ENCODE results near the gene GRB2. TPM values are rescaled to one million over a fixed set of nuclear protein-coding genes. Genes with fewer than 3 reads are reported as not detected.

GRB2 gene
- total and polyA plus RNA-seq, 2 donors (not counting 1 experiment from before 2014, with no cell fraction given): 114 to 219 TPM

DNA sequence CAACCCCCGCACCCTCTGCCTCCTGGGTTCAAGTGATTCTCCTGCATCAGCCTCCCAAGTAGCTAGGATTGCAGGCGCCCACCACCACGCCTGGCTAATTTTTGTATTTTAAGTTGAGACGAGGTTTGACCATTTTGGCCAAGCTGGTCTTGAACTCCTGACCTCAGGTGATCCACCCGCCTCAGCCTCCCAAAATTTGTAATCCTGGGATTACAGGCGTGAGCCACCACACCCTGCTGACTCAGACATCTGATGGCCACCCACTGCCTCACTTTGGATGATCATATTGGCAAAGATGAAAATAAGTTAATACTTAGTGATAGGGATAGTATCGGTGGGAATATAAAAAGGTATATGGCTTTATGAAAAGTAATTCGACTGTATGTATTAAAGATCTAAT, 55.9 kb downstream of the GRB2 start:
- no peak overlapping the region for H3K9ac ChIP-seq (ENCODE audit: low read length)
- H3K4me3 ChIP-seq (ENCODE audit: control extremely low read depth in 1 of 5, extremely low read depth in 1 of 5, insufficient read depth in 1 of 5, low read depth in 2 of 5, low read length in 4 of 5): no peak overlapping the region
- H3K4me1 ChIP-seq (ENCODE audit: control insufficient read depth in 2 of 2, insufficient read depth in 2 of 2, low read length in 2 of 2): peaks cover 64 to 87% of the 10 kb centered on the region in 2 donors
- H3K4me2 ChIP-seq (replicated peaks; ENCODE audit: low read depth, low read length, poor library complexity, severe bottlenecking): peak overlapping the region; percentile 88
- peak overlapping the region; percentile 97 to 99 for H3K27ac ChIP-seq (ENCODE audit: low read length in 2 of 2)
- Mint-ChIP-seq H3K27ac (peak overlapping the region; percentile 84), H3K4me1 (peaks cover 80% of the 10 kb centered on the region), H3K27me3 (no peaks in the 10 kb centered on the region), H3K9me3 (ENCODE audit: insufficient read depth) (no peaks in the 10 kb centered on the region), H3K4me3 (peak overlapping the region; percentile 15)
- peaks cover 0 to 5% (median 0%) of the 10 kb centered on the region in 3 donors for H3K9me3 ChIP-seq (ENCODE audit: control extremely low read depth in 1 of 3, control insufficient read depth in 2 of 3, insufficient read depth in 1 of 3, low read length in 2 of 3)
- no peak overlapping the region for H2AFZ ChIP-seq (ENCODE audit: insufficient read depth, low read depth, low read length, poor library complexity, severe bottlenecking)
- ChIA-PET POLR2A (interaction anchor here (1.1 kb wide), 2 partner anchors 28 to 60 kb away, joined by 3 to 8 read pairs; partner anchors contain the start of gene SLC25A19), CTCF (interaction anchor here (0.7 to 14.9 kb wide), 15 partner anchors 9 to 443 kb away, joined by 3 to 264 read pairs (median 4); partner anchors contain the start of genes GRB2 and MIF4GD)
- 98% methylated on average over 6 of the region's 8 CpGs for WGBS (ENCODE audit: insufficient coverage)
- no peak for TF ChIP-seq EZH2 (IDR thresholded peaks at IDR 0.05; ENCODE audit: borderline replicate concordance, insufficient read depth, low read depth, low read length, poor library complexity, severe bottlenecking)
- TF ChIP-seq, protein P1, sequence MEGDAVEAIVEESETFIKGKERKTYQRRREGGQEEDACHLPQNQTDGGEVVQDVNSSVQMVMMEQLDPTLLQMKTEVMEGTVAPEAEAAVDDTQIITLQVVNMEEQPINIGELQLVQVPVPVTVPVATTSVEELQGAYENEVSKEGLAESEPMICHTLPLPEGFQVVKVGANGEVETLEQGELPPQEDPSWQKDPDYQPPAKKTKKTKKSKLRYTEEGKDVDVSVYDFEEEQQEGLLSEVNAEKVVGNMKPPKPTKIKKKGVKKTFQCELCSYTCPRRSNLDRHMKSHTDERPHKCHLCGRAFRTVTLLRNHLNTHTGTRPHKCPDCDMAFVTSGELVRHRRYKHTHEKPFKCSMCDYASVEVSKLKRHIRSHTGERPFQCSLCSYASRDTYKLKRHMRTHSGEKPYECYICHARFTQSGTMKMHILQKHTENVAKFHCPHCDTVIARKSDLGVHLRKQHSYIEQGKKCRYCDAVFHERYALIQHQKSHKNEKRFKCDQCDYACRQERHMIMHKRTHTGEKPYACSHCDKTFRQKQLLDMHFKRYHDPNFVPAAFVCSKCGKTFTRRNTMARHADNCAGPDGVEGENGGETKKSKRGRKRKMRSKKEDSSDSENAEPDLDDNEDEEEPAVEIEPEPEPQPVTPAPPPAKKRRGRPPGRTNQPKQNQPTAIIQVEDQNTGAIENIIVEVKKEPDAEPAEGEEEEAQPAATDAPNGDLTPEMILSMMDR (IDR thresholded peaks at IDR 0.05): no peak
- intact Hi-C loops (cut with micrococcal nuclease): loop anchor here (5.0 kb wide), 1 partner anchor 168 kb away; the partner anchor contains the start of genes CASKIN2 and TSEN54
- no peaks in the 10 kb centered on the region for H3K27me3 ChIP-seq (replicated peaks in 1 of 4; ENCODE audit: control extremely low read depth in 1 of 4, control insufficient read depth in 3 of 4, insufficient read depth in 4 of 4, low read length in 3 of 4)
- no peak for ATAC-seq (ENCODE audit: low read depth)
- DNase-seq: no peak
- H3K79me2 ChIP-seq (ENCODE audit: control insufficient read depth, insufficient read depth, low read length): peaks cover 94% of the 10 kb centered on the region
- peaks cover 48% of the 10 kb centered on the region for H4K20me1 ChIP-seq (ENCODE audit: control insufficient read depth, insufficient read depth, low read length, poor library complexity, severe bottlenecking)
- H3K36me3 ChIP-seq (replicated peaks in 1 of 2; ENCODE audit: control extremely low read depth in 1 of 2, control insufficient read depth in 1 of 2, extremely low read depth in 1 of 2, insufficient read depth in 2 of 2, low read length in 1 of 2): peaks cover 1 to 4% of the 10 kb centered on the region in 2 experiments

- Histone ChIP-seq H3K4me3 (ENCODE audit: control extremely low read depth in 1 of 5, extremely low read depth in 1 of 5, insufficient read depth in 1 of 5, low read depth in 2 of 5, low read length in 4 of 5) (peak overlapping the region in 3 of 5 experiments; percentile 61 to 70 (median 68)), H3K27ac (ENCODE audit: low read length in 2 of 2) (peak overlapping the region; percentile 97 to 99), H3K36me3 (replicated peaks in 1 of 2; ENCODE audit: control extremely low read depth in 1 of 2, control insufficient read depth in 1 of 2, extremely low read depth in 1 of 2, insufficient read depth in 2 of 2, low read length in 1 of 2) (peaks cover 1 to 4% of the 10 kb centered on the region in 2 experiments), H3K4me1 (ENCODE audit: control insufficient read depth in 2 of 2, insufficient read depth in 2 of 2, low read length in 2 of 2) (peaks cover 75 to 93% of the 10 kb centered on the region in 2 donors), H3K79me2 (ENCODE audit: control insufficient read depth, insufficient read depth, low read length) (peaks cover 94% of the 10 kb centered on the region), H3K4me2 (replicated peaks; ENCODE audit: low read depth, low read length, poor library complexity, severe bottlenecking) (peak overlapping the region; percentile 88), H3K9ac (ENCODE audit: low read length) (peak overlapping the region; percentile 73), H4K20me1 (ENCODE audit: control insufficient read depth, insufficient read depth, low read length, poor library complexity, severe bottlenecking) (peaks cover 48% of the 10 kb centered on the region), H3K9me3 (ENCODE audit: control extremely low read depth in 1 of 3, control insufficient read depth in 2 of 3, insufficient read depth in 1 of 3, low read length in 2 of 3) (no peaks in the 10 kb centered on the region), H3K27me3 (replicated peaks in 1 of 4; ENCODE audit: control extremely low read depth in 1 of 4, control insufficient read depth in 3 of 4, insufficient read depth in 4 of 4, low read length in 3 of 4) (no peaks in the 10 kb centered on the region), H2AFZ (ENCODE audit: insufficient read depth, low read depth, low read length, poor library complexity, severe bottlenecking) (no peak overlapping the region)
- Mint-ChIP-seq H3K4me3 (peak overlapping the region; percentile 86), H3K4me1 (peaks cover 83% of the 10 kb centered on the region), H3K27me3 (no peaks in the 10 kb centered on the region), H3K9me3 (ENCODE audit: insufficient read depth) (no peaks in the 10 kb centered on the region), H3K27ac (peak overlapping the region; percentile 89)
- ChIA-PET CTCF (interaction anchor here (0.5 to 14.9 kb wide), 14 partner anchors 12 to 78 kb away, joined by 3 to 264 read pairs (median 4); partner anchors contain the start of genes GRB2, MIF4GD and SLC25A19), POLR2A (interaction anchor here (0.5 to 1.3 kb wide), 8 partner anchors 13 to 59 kb away, joined by 3 to 8 read pairs (median 3); partner anchors contain the start of gene SLC25A19)
- intact Hi-C loops (cut with micrococcal nuclease): loop anchor here (5.0 kb wide), 1 partner anchor 169 kb away; the partner anchor contains the start of genes CASKIN2 and TSEN54
- 66% methylated on average over 7 of the region's 8 CpGs for WGBS (ENCODE audit: insufficient coverage)
- ATAC-seq (ENCODE audit: low read depth): no peak
- TF ChIP-seq, protein P1 (IDR thresholded peaks at IDR 0.05): no peak
- no peak for TF ChIP-seq EZH2 (IDR thresholded peaks at IDR 0.05; ENCODE audit: borderline replicate concordance, insufficient read depth, low read depth, low read length, poor library complexity, severe bottlenecking)
- DNase-seq: no peak
Observed at GRCh38 chr17:75348386-75349012, 57.0 kb downstream of the GRB2 start.

All from B cell (primary cell).